ENCODE data around the gene PPP2R3B.
A peak's percentile ranks its signal among the peaks of the same experiment; 100 is the strongest.
"Not testable (repeated sequence)": the region's sequence is repeated elsewhere in the genome, so short reads cannot be mapped to it uniquely, and the experiment has no call there.

The PPP2R3B gene, protein sequence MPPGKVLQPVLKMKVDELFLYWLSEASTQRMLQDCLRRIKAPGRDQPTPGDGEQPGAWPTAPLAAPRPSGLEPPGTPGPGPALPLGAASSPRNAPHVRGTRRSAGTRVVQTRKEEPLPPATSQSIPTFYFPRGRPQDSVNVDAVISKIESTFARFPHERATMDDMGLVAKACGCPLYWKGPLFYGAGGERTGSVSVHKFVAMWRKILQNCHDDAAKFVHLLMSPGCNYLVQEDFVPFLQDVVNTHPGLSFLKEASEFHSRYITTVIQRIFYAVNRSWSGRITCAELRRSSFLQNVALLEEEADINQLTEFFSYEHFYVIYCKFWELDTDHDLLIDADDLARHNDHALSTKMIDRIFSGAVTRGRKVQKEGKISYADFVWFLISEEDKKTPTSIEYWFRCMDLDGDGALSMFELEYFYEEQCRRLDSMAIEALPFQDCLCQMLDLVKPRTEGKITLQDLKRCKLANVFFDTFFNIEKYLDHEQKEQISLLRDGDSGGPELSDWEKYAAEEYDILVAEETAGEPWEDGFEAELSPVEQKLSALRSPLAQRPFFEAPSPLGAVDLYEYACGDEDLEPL

DNA sequence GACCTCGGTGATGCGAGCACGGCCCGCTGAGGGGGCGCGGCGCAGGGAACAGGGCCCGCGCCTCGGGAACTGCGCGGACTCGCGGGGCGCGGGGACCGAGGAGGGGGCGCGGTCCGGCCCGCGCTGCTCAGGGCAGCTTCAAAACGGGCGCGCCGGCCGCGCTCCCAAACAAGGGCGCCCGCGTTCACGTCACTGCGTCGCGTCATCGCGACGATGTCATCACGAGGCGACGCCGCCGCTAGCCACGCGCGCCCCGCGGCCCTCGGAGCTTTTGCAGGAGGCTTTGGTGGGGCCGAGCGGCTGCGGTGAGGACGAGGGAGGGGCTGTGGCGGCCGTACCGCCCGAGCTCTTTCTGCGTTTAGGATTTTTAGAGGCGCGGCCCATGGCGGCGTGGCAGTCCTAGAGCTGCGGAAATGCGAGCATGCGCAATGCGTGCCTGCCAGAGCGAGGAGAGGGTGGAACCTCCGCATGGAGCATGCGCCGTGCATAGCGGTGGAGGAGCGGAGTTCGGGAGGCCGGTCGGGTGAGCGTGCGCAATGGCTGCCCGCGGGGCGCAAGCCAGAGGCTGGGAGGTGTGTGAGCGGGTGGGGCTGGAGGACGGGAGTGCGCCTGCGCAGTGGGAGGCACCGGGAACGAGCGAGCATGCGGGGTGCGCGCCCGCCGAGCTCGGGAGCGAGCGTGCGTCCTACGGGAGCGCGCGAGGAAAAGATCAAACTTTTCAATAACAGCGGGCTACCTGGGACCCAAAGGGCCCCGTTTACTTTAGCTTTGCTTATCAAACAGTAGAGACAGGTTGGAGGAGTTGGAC lies at the start of gene PPP2R3B:
PPP2R3B (minus strand) TSS at position 140 of the 808 bp plus-strand sequence. CDS start 216 bp downstream, outside the sequence.
- DNase-seq (ENCODE audit: low read depth) = peak; percentile 90
- TF ChIP-seq, protein P1, sequence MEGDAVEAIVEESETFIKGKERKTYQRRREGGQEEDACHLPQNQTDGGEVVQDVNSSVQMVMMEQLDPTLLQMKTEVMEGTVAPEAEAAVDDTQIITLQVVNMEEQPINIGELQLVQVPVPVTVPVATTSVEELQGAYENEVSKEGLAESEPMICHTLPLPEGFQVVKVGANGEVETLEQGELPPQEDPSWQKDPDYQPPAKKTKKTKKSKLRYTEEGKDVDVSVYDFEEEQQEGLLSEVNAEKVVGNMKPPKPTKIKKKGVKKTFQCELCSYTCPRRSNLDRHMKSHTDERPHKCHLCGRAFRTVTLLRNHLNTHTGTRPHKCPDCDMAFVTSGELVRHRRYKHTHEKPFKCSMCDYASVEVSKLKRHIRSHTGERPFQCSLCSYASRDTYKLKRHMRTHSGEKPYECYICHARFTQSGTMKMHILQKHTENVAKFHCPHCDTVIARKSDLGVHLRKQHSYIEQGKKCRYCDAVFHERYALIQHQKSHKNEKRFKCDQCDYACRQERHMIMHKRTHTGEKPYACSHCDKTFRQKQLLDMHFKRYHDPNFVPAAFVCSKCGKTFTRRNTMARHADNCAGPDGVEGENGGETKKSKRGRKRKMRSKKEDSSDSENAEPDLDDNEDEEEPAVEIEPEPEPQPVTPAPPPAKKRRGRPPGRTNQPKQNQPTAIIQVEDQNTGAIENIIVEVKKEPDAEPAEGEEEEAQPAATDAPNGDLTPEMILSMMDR (IDR thresholded peaks at IDR 0.05; ENCODE audit: low read depth, low read length, missing control alignments) = no peak
- peak within 1 kb of the TSS; percentile 71 for H3K4me3 ChIP-seq (ENCODE audit: low read depth, low read length)

DNA sequence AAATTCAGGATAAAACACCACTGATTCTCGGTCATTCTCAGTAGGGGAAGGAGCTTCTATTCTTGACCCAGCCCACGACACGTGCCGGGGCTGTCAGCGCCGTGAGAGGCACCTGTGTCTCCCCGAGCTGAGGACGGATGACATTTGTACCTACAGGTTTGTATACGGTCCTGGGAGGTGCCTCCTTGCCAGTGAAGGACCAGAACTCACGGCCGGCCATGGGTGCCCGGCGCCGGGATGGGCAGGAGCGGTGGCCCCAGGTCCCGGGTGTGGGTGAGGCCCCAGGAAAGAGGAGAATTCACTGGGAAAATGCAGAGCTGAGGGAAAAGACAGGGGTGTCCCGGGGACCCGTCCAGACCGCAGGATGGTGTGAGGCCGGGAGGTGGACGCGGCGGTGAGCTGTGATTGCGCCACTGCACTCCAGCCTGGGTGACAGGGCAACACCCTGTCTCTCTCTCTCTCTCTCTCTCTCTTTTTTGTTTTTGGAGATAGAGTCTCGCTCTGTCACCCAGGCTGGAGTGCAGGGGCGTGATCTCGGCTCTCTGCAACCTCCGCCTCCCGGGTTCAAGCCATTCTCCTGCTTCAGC lies 48.9 kb upstream of the PPP2R3B start:
- DNase-seq (ENCODE audit: low read depth) = no peak
- H3K4me3 ChIP-seq (ENCODE audit: low read depth, low read length) = no peak overlapping the region
- TF ChIP-seq, protein P1 (IDR thresholded peaks at IDR 0.05; ENCODE audit: low read depth, low read length, missing control alignments) = no peak

DNA sequence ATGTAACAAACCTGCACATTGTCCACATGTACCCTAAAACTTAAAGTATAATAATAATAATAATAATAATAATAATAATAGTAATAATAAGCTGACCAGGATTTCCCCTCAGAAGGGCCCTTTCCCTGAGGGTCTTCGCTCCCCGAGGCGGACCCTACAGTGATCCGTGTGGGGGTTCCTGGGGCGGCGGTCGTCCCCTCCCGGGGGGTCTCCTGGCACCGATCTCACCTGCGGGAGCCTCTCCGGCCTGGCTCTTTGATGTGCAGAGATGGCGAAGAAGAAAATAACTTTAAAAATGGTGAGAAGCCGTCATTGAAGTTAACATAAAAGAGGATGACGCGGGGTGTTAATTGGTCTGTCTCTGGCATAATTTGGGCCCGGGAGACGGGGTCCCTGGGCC lies 48.2 kb upstream of the PPP2R3B start:
- DNase-seq (ENCODE audit: low read depth) = no peak
- TF ChIP-seq, protein P1 (IDR thresholded peaks at IDR 0.05; ENCODE audit: low read depth, low read length, missing control alignments) = no peak

DNA sequence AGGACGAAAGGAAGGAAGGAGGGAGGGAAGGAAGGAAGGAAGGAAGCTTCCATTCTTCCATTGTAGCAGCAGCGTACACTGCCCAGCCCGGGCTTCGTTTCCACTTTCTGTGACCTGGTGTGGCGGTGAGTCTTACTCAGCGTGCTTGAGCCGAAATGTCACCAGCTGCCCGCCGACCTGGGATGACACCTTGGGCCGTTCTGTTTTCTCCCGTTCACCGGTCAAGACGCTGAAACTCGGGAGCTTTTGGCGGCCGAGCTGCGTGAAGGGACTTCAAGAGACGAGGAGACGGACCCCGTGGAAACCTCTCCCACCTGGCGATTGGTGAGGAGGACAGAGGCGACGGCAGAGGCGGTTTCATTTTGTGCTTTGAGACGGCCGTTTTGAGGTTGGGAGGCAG lies 47.1 kb upstream of the PPP2R3B start:
- DNase-seq (ENCODE audit: low read depth) = no peak
- TF ChIP-seq, protein P1 (IDR thresholded peaks at IDR 0.05; ENCODE audit: low read depth, low read length, missing control alignments) = no peak
- no peak overlapping the region for H3K4me3 ChIP-seq (ENCODE audit: low read depth, low read length)

More for the DNA sequence above, 48.2 kb upstream of the PPP2R3B start:
- no peak overlapping the region for H3K4me3 ChIP-seq (ENCODE audit: low read depth, low read length)

DNA sequence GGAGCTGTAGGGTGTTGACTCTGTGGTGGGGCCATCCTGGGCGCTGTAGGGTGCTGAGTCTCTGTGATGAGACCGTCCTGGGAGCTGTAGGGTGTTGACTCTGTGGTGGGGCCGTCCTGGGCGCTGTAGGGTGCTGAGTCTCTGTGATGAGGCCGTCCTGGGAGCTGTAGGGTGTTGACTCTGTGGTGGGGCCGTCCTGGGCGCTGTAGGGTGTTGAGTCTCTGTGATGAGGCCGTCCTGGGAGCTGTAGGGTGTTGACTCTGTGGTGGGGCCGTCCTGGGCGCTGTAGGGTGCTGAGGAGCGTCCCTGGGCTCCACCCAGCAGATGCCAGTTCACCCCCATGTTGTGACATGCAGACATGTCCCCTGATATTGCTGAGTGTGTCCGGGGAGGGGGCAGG lies 46.0 kb upstream of the PPP2R3B start:
- not testable (repeated sequence) for DNase-seq (ENCODE audit: low read depth); H3K4me3 ChIP-seq (ENCODE audit: low read depth, low read length)

DNA sequence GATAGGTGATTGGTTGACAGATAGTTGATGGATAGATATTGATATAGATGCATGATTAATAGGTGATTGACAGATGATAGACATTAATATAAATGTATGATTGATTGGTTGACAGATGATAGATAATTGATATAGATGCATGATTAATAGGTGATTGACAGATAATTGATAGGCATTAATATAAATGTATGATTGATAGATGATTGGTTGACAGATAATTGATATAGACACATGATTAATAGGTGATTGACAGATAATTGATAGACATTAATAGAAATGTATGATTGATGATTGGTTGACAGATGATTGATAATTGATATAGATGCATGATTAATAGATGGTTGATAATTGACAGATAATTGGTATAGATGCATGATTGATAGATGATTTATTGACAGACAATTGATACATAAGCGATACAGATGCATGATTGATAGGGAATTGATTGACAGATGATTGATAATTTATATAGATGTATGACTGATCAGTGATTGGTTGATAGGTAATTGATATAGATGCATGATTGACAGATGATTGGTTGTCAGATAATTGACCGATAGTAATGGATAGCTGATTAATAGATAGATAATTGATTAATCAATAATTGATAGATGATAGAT lies 44.9 kb upstream of the PPP2R3B start:
- no peak for DNase-seq (ENCODE audit: low read depth)
- H3K4me3 ChIP-seq (ENCODE audit: low read depth, low read length) = no peak overlapping the region
- TF ChIP-seq, protein P1 (IDR thresholded peaks at IDR 0.05; ENCODE audit: low read depth, low read length, missing control alignments) = no peak

Measured in GM12864 (cell line).